Measurements from ENCODE around the gene ORAI2.

Gene ORAI2

GRCh38 chr7:102415685-102416225 is 17.6 kb upstream of the ORAI2 start:
- DNase-seq = no peak

GRCh38 chr7:102416406-102416805 is 17.0 kb upstream of the ORAI2 start:
- DNase-seq = no peak

- DNase-seq = no peak
Measured at GRCh38 chr7:102417105-102417504, 16.3 kb upstream of the ORAI2 start.

- no peak for DNase-seq
Measured at GRCh38 chr7:102418592-102418991, 14.8 kb upstream of the ORAI2 start.

GRCh38 chr7:102421706-102422240 is 11.6 kb upstream of the ORAI2 start:
- no peak for DNase-seq

GRCh38 chr7:102424129-102424551 is 9.2 kb upstream of the ORAI2 start:
- no peak for DNase-seq

- DNase-seq = no peak
Measured at GRCh38 chr7:102424787-102425218, 8.6 kb upstream of the ORAI2 start.

GRCh38 chr7:102425639-102426267 is 7.6 kb upstream of the ORAI2 start:
- no peak for DNase-seq

- no peak for DNase-seq
Measured at GRCh38 chr7:102426268-102427018, 6.9 kb upstream of the ORAI2 start.

GRCh38 chr7:102427019-102427405 is 6.4 kb upstream of the ORAI2 start:
- no peak for DNase-seq

GRCh38 chr7:102429141-102429899 is 4.1 kb upstream of the ORAI2 start:
- no peak for DNase-seq

- DNase-seq = no peak
Measured at GRCh38 chr7:102431617-102432298, 1.6 kb upstream of the ORAI2 start.

GRCh38 chr7:102432442-102433218 is 745 bp upstream of the ORAI2 start:
- no peak for DNase-seq

- DNase-seq = peak; percentile 12
Measured at GRCh38 chr7:102434039-102434486, 688 bp downstream of the ORAI2 start.

- DNase-seq = no peak
Measured at GRCh38 chr7:102436118-102436517, 2.7 kb downstream of the ORAI2 start.

GRCh38 chr7:102439963-102440795 is 6.8 kb downstream of the ORAI2 start:
- no peak for DNase-seq

- no peak for DNase-seq
Measured at GRCh38 chr7:102444961-102445673, 11.7 kb downstream of the ORAI2 start.

GRCh38 chr7:102445674-102446071 is 12.3 kb downstream of the ORAI2 start:
- DNase-seq = no peak

GRCh38 chr7:102446387-102447156 is 13.2 kb downstream of the ORAI2 start:
- no peak for DNase-seq
